Fibroblast of skin of right biceps (primary cell): ENCODE data around the gene SEC61A2.

Experiments
- DNase-seq: peaks from one replicate; pipeline ENCODE4 v3.0.0-alpha.2; 2013

Gene SEC61A2

DNA sequence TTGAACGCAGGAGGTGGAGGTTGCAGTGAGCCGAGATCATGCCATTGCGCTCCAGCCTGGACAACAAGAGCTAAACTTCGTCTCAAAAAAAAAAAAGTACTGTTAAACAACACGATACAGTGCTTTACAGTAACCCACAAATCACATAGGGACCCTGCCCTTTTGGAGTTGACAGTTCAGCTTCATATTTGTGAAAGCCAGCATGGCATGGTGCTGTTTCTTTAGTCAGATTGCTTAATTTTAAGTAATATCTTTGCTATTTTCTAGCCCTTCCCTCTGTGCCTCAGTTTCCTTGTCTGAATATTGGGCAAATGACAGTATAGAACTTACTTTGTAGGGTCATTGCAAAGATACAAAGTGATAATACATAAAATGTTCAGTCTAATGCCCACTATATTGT is 71.4 kb downstream of the SEC61A2 start:
- no peak for DNase-seq

DNA sequence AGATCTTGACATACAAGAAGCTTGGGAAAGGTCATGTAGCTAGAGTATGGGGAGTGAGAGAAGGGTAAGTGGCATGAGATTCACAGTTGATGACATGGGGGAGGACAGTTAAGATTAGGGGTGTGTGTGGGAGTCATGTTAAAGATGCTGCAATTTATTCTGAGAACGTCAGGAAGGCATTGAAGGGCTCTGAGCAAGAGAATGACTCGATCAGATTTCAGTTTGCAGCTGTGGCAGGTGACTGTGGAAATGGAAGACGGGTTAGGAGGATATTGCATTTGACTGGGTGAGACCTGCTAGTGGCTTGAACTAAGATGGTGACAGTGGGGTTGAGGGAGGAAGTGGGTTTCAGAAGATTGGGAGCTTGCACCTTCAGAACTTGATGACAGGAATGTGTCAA is 72.1 kb downstream of the SEC61A2 start:
- DNase-seq = no peak

GRCh38 chr10:12202226-12202625 is 72.7 kb downstream of the SEC61A2 start:
- DNase-seq = no peak

DNA sequence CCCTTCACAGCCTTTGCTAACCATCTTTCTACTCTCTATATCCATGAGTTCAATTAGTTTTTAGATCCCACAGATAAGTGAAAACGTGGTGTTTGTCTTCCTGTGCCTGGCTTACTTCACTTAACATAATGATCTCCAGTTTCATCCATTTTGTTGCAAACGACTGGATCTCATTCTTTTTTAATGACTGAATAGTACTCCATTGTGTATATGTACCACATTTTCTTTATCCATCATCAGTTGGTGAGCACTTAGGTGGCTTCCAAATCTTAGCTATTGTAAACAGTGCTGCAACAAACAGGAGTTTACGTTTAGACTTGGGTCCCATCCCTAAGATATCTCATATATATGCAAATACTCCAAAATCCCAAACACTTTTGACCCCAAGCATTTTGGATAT is 75.6 kb downstream of the SEC61A2 start:
- no peak for DNase-seq

GRCh38 chr10:12207114-12207513 is 77.6 kb downstream of the SEC61A2 start:
- DNase-seq = no peak

GRCh38 chr10:12208460-12208859 is 79.0 kb downstream of the SEC61A2 start:
- no peak for DNase-seq

GRCh38 chr10:12212454-12212853 is 83.0 kb downstream of the SEC61A2 start:
- DNase-seq = no peak

- no peak for DNase-seq
Measured at GRCh38 chr10:12213621-12214020, 84.1 kb downstream of the SEC61A2 start.

- DNase-seq = no peak
Measured at GRCh38 chr10:12214093-12214492, 84.6 kb downstream of the SEC61A2 start.

GRCh38 chr10:12214763-12215218 is 85.3 kb downstream of the SEC61A2 start:
- DNase-seq = peak; percentile 66
